GM21360 (cell line): Measurements from ENCODE around the gene MAP10.
"Not testable (repeated sequence)": the region's sequence is repeated elsewhere in the genome, so short reads cannot be mapped to it uniquely, and the experiment has no call there.

Experiments
- ATAC-seq: cut with Tn5 transposase; IDR thresholded peaks from one replicate; pipeline ENCODE4 v1.9.1; 2021; ENCODE audit warnings: mild to moderate bottlenecking, moderate library complexity; ENCODE audit not compliant: unreplicated experiment

The MAP10 gene

GRCh38 chr1:232805269-232806185 is at the start of gene MAP10:
MAP10 (plus strand) TSS chr1:232805416; CDS start chr1:232805450, 34 bp downstream.
- ATAC-seq = peak; percentile 93

GRCh38 chr1:232764458-232765251 is 40.6 kb upstream of the MAP10 start:
- ATAC-seq = no peak

DNA sequence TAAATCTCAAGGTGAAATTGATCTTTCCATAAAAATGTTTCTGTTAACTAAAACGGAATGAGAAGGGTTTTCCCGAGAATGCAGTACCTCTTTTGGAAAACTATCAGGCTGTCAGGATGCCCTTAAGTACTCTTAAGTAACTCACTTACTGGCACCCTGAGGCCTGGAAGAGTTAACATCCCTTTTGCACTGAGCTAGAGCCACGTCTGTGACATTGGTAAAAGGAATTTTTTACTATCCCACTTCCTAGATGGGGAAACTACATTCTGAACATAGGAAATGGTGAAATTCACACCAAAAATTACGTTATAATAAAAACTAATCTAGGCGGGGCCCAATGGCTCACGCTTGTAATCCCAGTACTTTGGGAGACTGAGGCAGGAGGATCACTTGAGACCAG is 39.7 kb upstream of the MAP10 start:
- ATAC-seq = no peak

- no peak for ATAC-seq
Observed at GRCh38 chr1:232766241-232766890, 38.9 kb upstream of the MAP10 start.

DNA sequence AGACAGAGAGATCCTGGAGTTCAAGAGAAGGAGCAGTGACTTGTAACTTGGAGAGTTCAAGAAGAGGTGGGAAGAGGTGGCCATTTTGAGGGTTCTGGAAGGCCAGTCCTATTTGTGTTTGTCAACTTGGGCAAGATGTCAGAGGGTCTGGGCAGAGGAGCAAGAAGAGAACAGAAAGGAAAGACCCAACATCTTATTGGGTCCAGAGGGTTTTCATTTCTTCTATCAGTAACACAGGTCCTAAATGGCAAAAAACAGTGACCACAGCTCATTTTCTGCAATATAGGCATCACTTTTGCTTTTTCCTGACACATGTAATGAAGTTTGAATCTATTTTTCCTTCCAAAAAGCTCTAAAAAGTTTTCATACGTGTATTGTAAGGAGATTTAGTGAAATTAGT is 38.3 kb upstream of the MAP10 start:
- ATAC-seq = no peak

DNA sequence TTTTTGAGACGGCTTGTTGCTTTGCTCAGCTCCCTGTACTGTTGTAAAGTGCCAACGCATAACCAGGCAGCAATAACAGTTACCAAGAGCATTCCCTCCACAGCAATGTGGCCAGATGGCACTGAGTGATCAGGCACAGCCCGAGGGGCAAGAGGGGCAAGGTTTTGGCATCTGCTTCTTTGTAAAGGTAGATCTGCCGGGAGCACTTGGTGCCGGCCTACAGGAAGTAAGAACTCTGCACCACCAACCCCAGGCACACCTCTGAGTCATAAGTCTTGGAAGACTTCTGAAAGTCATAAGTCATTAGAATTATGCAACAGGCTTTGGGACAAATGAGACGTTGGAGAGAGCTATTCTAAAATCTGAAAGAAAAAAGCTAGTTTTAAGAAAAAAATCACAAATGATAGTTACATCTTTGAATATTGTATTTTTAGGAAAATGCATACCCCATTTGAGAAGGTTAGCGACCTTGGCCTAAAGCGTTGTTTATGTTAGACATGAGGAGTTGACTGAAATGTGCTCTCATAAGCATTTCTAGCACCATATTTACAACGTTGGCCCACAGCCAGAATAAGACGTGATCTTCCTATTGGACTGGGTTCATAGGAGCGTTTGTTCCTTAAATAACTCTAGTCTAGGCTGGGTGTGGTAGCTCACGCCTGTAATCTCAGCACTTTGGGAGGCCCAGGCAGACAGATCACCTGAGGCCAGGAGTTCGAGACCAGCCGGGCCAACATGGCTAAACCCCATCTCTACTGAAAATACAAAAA is 37.7 kb upstream of the MAP10 start:
- no peak for ATAC-seq

- no peak for ATAC-seq
Observed at GRCh38 chr1:232768793-232769192, 36.4 kb upstream of the MAP10 start.

DNA sequence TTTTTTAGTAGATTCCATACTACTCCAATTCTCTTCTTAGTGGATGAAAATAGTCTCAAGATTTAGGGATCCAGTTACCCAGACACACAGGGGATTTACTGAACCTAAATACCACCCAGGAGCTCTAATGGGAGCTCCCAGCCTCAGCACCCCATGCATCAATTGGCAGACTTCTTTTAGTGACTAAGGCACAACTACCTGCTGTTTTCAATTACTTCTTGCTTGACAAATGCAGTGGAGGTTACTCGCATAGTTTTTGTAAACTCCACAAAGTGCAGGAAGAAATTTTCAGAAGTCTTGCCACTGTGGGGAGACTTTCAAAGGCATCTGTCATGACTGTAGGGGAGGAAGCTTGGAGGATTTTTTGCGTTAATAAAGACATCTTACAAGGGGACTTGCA is 35.5 kb upstream of the MAP10 start:
- ATAC-seq = no peak

- ATAC-seq = no peak
Observed at GRCh38 chr1:232773752-232774151, 31.5 kb upstream of the MAP10 start.

DNA sequence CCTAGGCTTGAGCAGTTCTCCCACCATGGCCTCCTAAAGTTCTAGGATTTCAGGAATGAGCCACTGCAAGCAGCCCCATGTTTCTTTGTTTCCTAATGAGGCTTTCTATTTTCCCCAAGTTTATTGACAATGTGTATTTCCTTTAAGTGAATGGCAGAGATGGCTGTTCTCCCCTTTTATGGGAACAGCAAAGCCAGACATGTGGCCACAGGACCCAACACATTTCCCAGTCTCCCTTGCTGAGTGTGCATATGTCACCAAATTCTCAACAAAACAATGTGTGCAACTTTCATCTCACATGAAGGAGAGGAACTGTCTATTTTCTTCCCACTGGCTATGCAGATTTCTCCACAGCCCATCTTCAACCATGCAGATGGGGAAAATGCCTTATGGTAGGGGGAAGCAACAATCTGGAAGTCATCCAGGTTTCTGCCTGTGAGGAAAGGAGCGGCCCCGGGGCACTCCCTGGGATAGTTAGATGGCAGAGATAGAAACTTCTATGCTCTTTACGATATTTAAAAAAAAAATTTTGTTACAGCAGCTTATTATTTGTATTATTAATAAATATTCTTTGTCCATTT is 28.6 kb upstream of the MAP10 start:
- ATAC-seq = no peak

DNA sequence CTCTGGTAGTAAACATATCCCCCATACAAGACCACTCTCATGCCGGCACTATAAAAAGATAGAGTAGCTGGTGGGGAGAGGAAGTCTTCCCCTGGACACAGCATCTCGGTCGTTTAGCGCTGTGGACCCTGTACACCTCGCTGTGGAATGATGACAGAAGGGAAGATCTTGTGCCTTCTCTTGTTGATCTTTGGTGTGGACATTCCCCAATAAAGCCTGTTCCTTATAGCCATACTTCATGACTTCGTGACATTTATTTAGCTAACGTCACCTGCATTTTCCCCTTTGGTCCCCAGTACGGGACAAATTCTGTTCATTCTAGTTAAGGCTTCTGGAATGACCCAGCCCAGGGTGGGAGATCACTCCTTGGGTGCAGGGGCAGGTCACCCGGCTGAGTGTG is 24.9 kb upstream of the MAP10 start:
- ATAC-seq = no peak

- no peak for ATAC-seq
Observed at GRCh38 chr1:232784794-232785193, 20.4 kb upstream of the MAP10 start.

GRCh38 chr1:232785630-232786029 is 19.6 kb upstream of the MAP10 start:
- not testable (repeated sequence) for ATAC-seq

DNA sequence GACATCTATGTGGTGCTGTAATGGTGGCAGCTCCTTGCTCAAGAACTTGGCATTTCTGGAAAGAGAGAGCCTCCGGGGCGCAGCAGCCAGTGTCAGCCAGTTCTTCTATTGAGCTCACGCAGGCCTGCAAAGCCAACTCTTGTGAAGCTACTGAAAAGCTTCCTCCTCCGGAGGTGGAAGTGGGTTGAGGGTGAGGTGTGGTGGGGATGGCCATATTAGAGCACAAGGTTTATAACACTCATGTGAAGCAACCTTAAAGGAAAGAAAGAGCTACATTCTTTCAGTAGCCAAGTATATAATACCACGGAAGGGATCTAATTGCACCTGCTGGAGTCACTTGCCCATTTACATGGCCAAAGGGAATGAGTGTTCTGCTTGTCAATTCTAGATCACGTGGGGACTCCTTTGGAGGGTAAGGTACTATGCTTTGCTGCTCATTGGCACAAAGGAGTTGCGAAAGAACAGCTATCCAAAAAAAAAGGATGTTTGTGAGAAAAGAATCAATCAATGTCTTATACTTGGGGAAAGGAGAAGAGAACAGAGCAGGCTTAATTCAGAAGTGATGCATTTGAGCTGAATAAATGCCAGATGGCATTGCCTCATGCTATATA is 18.3 kb upstream of the MAP10 start:
- ATAC-seq = no peak

- no peak for ATAC-seq
Observed at GRCh38 chr1:232788235-232788872, 16.9 kb upstream of the MAP10 start.

GRCh38 chr1:232789651-232790050 is 15.6 kb upstream of the MAP10 start:
- ATAC-seq = no peak

- ATAC-seq = no peak
Observed at GRCh38 chr1:232792949-232793348, 12.3 kb upstream of the MAP10 start.

GRCh38 chr1:232793944-232794343 is 11.3 kb upstream of the MAP10 start:
- no peak for ATAC-seq

GRCh38 chr1:232795497-232796053 is 9.6 kb upstream of the MAP10 start:
- ATAC-seq = no peak
